Heart left ventricle (tissue), 13 donors: ENCODE results near the gene SLC35G2.

Experiments used
- CTCF ChIP-seq, 12 donors: fragments of 200-600 bp; sonication (generic) in 4 of 12; IDR thresholded peaks; one replicate each; pipeline versions ENCODE4 v1.5.0 to v1.8.0; 2018 to 2022; ENCODE audit warnings: antibody characterized with exemption in 12 of 12, mild to moderate bottlenecking in 5 of 12
- POLR2A ChIP-seq, 2 donors: fragments of 450-650 bp; IDR thresholded peaks; one replicate each; pipeline ENCODE4 v1.6.1; 2017; ENCODE audit warnings: antibody characterized with exemption in 2 of 2, mild to moderate bottlenecking in 2 of 2, moderate library complexity in 2 of 2
- donor health status: ischemic (EF 13 %, LVEDD 7.1; RV severe dilation, severe dysfunction).
- donor health status: DM: no; HTN: yes; CAD: no.
- donor health status: DM: no; HTN: no; CAD: no.
- donor health status: ischemic (EF 25% LVEDD 6.9; RV normal size, moderate dysfunction).
- donor health status: ischemic (EF 25% LVEDD 5.7; RV mildly dilated, moderate dysfunction).
- donor health status: ischemic (EF 35%, LVEDD 5.7; RV mildly dilated, moderate dysfunction).
- donor health status: nonischemic (EF 11% LVEDD 7.7; RV severe dilation, severe dysfunction).
- donor health status: DM: yes; HTN: yes; CAD: no.
- donor health status: PGD.
- donor health status: ischemic (EF 29% LVEDD 5.4; RV normal size, mild dysfunction).
- donor health status: nonischemic (EF 23%, LVEDD 6.1; RV moderate dilation, normal function).

- TF ChIP-seq CTCF (IDR thresholded peaks at IDR 0.05) (no peak), POLR2A (IDR thresholded peaks at IDR 0.05) (no peak)
Measured at GRCh38 chr3:136893848-136894443, 75.0 kb downstream of the SLC35G2 start.
